ENCODE measurements around the gene FPGS. TPM values are rescaled to one million over a fixed set of nuclear protein-coding genes. Genes with fewer than 3 reads are reported as not detected.

The FPGS gene
- total RNA-seq, 1 experiment from 2014 or later: 81.7 TPM

DNA sequence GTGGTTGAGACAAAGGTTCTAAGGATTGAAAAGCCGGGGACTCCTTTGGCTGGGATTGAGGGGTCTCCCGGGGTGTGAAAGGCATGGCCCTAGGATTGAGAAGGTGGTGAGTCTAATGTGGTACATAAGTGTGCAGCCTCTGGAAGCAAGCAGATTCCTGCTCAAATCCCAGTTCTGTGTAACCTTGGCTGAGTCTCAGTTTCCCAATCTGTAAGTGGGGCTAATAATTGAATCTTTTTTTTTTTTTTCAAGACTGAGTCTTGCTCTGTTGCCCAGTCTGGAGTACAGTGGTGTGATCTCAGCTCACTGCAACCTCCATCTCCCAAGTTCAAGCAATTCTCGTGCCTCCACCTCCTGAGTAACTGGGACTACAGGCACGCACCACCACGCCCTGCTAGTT, 30.1 kb upstream of the FPGS start:
- peaks cover 33% of the 10 kb centered on the region for H3K4me1 Mint-ChIP-seq
- H3K27me3 Mint-ChIP-seq (ENCODE audit: low read depth): peaks cover 7% of the 10 kb centered on the region
- DNase-seq (ENCODE audit: low spot score): no peak
- no peaks in the 10 kb centered on the region for H3K36me3 Mint-ChIP-seq
- no peak overlapping the region for H3K4me3 Mint-ChIP-seq
- H3K27ac Mint-ChIP-seq: no peak overlapping the region
- no peak for ATAC-seq
- TF ChIP-seq, protein P1, sequence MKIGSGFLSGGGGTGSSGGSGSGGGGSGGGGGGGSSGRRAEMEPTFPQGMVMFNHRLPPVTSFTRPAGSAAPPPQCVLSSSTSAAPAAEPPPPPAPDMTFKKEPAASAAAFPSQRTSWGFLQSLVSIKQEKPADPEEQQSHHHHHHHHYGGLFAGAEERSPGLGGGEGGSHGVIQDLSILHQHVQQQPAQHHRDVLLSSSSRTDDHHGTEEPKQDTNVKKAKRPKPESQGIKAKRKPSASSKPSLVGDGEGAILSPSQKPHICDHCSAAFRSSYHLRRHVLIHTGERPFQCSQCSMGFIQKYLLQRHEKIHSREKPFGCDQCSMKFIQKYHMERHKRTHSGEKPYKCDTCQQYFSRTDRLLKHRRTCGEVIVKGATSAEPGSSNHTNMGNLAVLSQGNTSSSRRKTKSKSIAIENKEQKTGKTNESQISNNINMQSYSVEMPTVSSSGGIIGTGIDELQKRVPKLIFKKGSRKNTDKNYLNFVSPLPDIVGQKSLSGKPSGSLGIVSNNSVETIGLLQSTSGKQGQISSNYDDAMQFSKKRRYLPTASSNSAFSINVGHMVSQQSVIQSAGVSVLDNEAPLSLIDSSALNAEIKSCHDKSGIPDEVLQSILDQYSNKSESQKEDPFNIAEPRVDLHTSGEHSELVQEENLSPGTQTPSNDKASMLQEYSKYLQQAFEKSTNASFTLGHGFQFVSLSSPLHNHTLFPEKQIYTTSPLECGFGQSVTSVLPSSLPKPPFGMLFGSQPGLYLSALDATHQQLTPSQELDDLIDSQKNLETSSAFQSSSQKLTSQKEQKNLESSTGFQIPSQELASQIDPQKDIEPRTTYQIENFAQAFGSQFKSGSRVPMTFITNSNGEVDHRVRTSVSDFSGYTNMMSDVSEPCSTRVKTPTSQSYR (CRISPR knock-in tag; IDR thresholded peaks at IDR 0.05): no peak
- no peak for TF ChIP-seq NFE2L1 (CRISPR knock-in tag; IDR thresholded peaks at IDR 0.05)
- TF ChIP-seq, protein P2, sequence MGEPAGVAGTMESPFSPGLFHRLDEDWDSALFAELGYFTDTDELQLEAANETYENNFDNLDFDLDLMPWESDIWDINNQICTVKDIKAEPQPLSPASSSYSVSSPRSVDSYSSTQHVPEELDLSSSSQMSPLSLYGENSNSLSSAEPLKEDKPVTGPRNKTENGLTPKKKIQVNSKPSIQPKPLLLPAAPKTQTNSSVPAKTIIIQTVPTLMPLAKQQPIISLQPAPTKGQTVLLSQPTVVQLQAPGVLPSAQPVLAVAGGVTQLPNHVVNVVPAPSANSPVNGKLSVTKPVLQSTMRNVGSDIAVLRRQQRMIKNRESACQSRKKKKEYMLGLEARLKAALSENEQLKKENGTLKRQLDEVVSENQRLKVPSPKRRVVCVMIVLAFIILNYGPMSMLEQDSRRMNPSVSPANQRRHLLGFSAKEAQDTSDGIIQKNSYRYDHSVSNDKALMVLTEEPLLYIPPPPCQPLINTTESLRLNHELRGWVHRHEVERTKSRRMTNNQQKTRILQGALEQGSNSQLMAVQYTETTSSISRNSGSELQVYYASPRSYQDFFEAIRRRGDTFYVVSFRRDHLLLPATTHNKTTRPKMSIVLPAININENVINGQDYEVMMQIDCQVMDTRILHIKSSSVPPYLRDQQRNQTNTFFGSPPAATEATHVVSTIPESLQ (CRISPR knock-in tag; IDR thresholded peaks at IDR 0.05): no peak
- no peak for TF ChIP-seq MAX (CRISPR knock-in tag; IDR thresholded peaks at IDR 0.05)
- TF ChIP-seq, protein P3, sequence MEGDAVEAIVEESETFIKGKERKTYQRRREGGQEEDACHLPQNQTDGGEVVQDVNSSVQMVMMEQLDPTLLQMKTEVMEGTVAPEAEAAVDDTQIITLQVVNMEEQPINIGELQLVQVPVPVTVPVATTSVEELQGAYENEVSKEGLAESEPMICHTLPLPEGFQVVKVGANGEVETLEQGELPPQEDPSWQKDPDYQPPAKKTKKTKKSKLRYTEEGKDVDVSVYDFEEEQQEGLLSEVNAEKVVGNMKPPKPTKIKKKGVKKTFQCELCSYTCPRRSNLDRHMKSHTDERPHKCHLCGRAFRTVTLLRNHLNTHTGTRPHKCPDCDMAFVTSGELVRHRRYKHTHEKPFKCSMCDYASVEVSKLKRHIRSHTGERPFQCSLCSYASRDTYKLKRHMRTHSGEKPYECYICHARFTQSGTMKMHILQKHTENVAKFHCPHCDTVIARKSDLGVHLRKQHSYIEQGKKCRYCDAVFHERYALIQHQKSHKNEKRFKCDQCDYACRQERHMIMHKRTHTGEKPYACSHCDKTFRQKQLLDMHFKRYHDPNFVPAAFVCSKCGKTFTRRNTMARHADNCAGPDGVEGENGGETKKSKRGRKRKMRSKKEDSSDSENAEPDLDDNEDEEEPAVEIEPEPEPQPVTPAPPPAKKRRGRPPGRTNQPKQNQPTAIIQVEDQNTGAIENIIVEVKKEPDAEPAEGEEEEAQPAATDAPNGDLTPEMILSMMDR (IDR thresholded peaks at IDR 0.05): no peak
- TF ChIP-seq NR3C1 (CRISPR knock-in tag; conservative IDR thresholded peaks at IDR 0.05; ENCODE audit: low read depth): no peak
- TF ChIP-seq, protein P4, sequence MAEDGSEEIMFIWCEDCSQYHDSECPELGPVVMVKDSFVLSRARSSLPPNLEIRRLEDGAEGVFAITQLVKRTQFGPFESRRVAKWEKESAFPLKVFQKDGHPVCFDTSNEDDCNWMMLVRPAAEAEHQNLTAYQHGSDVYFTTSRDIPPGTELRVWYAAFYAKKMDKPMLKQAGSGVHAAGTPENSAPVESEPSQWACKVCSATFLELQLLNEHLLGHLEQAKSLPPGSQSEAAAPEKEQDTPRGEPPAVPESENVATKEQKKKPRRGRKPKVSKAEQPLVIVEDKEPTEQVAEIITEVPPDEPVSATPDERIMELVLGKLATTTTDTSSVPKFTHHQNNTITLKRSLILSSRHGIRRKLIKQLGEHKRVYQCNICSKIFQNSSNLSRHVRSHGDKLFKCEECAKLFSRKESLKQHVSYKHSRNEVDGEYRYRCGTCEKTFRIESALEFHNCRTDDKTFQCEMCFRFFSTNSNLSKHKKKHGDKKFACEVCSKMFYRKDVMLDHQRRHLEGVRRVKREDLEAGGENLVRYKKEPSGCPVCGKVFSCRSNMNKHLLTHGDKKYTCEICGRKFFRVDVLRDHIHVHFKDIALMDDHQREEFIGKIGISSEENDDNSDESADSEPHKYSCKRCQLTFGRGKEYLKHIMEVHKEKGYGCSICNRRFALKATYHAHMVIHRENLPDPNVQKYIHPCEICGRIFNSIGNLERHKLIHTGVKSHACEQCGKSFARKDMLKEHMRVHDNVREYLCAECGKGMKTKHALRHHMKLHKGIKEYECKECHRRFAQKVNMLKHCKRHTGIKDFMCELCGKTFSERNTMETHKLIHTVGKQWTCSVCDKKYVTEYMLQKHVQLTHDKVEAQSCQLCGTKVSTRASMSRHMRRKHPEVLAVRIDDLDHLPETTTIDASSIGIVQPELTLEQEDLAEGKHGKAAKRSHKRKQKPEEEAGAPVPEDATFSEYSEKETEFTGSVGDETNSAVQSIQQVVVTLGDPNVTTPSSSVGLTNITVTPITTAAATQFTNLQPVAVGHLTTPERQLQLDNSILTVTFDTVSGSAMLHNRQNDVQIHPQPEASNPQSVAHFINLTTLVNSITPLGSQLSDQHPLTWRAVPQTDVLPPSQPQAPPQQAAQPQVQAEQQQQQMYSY (CRISPR knock-in tag; IDR thresholded peaks at IDR 0.05): no peak
- TF ChIP-seq ZNF396 (CRISPR knock-in tag; IDR thresholded peaks at IDR 0.05; ENCODE audit: borderline replicate concordance): no peak
- TF ChIP-seq CREB1 (CRISPR knock-in tag; IDR thresholded peaks at IDR 0.05): no peak
- TF ChIP-seq ZNF263 (CRISPR knock-in tag; IDR thresholded peaks at IDR 0.05; ENCODE audit: low read depth): no peak
- TF ChIP-seq, protein P5, sequence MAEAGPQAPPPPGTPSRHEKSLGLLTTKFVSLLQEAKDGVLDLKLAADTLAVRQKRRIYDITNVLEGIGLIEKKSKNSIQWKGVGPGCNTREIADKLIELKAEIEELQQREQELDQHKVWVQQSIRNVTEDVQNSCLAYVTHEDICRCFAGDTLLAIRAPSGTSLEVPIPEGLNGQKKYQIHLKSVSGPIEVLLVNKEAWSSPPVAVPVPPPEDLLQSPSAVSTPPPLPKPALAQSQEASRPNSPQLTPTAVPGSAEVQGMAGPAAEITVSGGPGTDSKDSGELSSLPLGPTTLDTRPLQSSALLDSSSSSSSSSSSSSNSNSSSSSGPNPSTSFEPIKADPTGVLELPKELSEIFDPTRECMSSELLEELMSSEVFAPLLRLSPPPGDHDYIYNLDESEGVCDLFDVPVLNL (CRISPR knock-in tag; IDR thresholded peaks at IDR 0.05; ENCODE audit: borderline replicate concordance, low read depth): no peak
- TF ChIP-seq ZNF423 (CRISPR knock-in tag; IDR thresholded peaks at IDR 0.05): no peak
- no peak for TF ChIP-seq ZNF121 (CRISPR knock-in tag; IDR thresholded peaks at IDR 0.05)
- no peak for TF ChIP-seq ZNF671 (CRISPR knock-in tag; IDR thresholded peaks at IDR 0.05)
- H3K9me3 Mint-ChIP-seq: no peaks in the 10 kb centered on the region
- ChIA-PET CTCF (interaction anchor here (3.2 kb wide), 1 partner anchor 38 kb away, joined by 54 read pairs; the partner anchor contains the start of gene TOR2A), POLR2A (interaction anchor here (0.6 to 2.1 kb wide), 2 partner anchors 10 to 30 kb away, joined by 3 to 12 read pairs; no protein-coding TSS in a partner anchor)

Measured in WTC11 (cell line).